Neural progenitor cell (in vitro differentiated cells): ENCODE measurements around the gene EVA1A.

Source experiments
- CTCF ChIP-seq: fragments of 200-600 bp; sonication (generic); IDR thresholded peaks from 2 replicates; pipeline ENCODE4 v1.5.1; 2017; ENCODE audit warnings: antibody characterized with exemption, mild to moderate bottlenecking
- EZH2 ChIP-seq: fragments of 200-600 bp; sonication (generic); IDR thresholded peaks from 2 replicates; pipeline ENCODE4 v1.6.1; 2017; ENCODE audit warnings: antibody characterized with exemption, mild to moderate bottlenecking, moderate library complexity
- EZH2phosphoT487 ChIP-seq: fragments of 200-600 bp; sonication (generic); IDR thresholded peaks from 2 replicates; pipeline ENCODE4 v1.6.1; 2017; ENCODE audit warnings: antibody characterized with exemption

DNA sequence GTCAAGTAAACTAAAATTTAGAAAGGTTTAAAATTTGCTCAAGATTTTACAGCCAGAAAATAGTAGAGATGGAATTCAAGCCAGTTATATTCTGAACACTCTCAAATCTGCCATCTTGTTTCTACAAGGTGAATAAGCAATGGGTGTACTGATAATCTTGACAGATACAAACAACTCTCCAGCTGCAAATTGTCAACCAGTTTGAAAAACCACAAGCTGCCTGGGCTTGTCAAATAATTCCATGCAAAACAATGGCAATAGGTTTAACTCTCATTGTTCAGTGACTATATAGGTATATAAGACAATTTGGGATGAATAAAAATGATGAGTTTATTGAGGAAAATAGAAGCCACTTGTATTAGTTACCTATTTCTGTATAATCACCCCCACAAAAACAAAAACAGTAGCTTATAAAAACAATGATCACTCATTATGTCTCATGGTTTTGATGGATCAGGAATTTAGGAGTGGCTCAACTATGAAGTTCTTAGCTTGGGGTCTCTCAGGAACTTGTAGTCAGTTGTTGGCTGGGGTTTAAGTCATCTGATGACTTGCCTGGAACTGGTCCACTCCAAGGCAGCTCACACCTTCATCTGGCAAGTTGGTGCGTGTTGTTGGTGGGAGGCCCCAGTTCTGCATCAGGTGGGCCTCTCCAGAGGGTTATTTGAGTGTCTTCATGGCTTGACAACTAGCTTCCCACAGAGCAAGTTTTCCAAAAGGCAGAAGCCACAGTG is 12.6 kb upstream of the EVA1A start:
- TF ChIP-seq CTCF (no peak), EZH2 (no peak), EZH2phosphoT487 (no peak)
